ENCODE results near the gene TMEM154.
"Not testable (repeated sequence)": the region's sequence is repeated elsewhere in the genome, so short reads cannot be mapped to it uniquely, and the experiment has no call there.

TMEM154 gene

GRCh38 chr4:152665691-152666395 lies 14.0 kb downstream of the TMEM154 start:
- no peak for DNase-seq (ENCODE audit: low spot score)

GRCh38 chr4:152664067-152664378 lies 15.8 kb downstream of the TMEM154 start:
- not testable (repeated sequence) for DNase-seq (ENCODE audit: low spot score)

DNA sequence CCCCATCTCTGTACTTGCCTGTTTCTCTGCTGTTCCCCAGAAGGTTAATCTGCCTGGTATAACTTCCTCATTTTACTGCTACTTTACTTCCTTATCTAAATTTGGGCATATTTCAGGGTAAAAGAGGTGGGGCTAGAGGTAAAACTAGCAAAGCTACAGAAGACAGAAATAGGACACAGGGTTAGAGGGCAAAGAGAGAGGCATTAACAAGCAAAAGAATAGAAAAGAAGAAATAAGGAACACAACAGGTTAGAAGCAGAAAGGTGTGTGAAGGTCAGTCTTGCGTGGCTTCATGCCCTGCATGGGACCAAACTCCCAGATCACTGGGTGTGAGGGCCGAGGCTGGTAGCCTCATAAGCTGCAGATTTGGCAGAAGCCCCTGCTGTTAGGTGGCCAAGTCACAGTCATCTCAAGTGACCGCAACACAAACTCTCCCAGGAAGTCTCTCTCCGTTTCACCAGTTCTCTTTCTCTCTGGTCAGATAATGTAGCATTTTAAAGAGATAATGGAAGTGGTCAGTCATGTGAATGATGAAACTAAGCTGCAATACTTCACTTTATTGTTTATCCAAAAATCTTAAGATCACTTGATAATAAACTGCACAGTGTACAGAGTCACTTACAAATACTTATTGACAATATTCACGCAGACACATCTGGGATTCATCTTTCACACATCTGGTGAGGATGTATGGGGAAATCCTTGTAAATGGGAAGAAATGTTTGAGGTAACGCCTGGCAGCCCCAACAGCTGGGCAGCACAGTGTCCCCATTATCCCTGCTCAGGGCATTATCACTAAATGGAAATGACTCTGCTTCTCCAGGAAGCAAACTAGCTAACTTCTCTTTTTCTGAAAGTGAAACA lies 16.4 kb downstream of the TMEM154 start:
- DNase-seq (ENCODE audit: low spot score) = no peak

GRCh38 chr4:152661649-152662048 lies 18.1 kb downstream of the TMEM154 start:
- DNase-seq (ENCODE audit: low spot score) = no peak

GRCh38 chr4:152660526-152660925 lies 19.3 kb downstream of the TMEM154 start:
- DNase-seq (ENCODE audit: low spot score) = no peak

DNA sequence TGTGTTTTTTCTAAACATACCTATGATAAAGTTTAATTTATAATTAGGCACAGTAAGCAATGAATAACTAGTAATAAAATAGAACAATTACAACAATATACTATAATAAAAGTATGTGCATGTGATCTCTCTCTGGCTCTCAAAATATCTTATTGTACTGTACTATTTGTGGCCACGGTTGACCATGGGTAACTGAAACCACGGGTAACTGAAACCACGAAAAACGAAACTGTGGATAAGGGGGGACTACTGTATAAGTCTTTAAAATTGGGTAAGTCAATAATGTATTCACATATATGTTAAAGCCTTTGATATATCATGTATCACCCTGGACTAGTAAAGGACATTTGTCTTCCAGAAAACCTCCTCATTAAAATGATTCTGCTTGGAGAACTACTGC lies 20.0 kb downstream of the TMEM154 start:
- no peak for DNase-seq (ENCODE audit: low spot score)

DNA sequence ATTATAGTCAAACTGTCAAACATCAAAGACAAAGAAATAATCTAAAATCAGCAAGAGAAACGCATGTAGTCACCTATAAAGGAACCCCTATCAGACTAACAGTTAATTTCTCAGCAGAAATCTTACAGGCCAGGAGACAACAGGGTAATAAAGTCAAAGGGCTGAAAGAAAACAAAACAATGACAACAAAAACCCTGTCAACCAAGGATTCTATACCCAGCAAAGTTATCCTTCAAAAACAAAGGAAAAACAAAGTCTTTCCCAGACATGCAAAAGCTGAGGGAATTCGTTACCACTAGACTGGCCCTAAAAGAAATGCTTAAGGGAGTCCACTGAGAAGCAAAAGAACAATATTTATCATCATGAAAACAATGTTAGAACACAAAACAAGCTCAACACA lies 22.1 kb downstream of the TMEM154 start:
- DNase-seq (ENCODE audit: low spot score) = no peak

GRCh38 chr4:152655272-152656129 lies 24.3 kb downstream of the TMEM154 start:
- DNase-seq (ENCODE audit: low spot score) = no peak

- no peak for DNase-seq (ENCODE audit: low spot score)
Measured at GRCh38 chr4:152652102-152652501, 27.7 kb downstream of the TMEM154 start.

DNA sequence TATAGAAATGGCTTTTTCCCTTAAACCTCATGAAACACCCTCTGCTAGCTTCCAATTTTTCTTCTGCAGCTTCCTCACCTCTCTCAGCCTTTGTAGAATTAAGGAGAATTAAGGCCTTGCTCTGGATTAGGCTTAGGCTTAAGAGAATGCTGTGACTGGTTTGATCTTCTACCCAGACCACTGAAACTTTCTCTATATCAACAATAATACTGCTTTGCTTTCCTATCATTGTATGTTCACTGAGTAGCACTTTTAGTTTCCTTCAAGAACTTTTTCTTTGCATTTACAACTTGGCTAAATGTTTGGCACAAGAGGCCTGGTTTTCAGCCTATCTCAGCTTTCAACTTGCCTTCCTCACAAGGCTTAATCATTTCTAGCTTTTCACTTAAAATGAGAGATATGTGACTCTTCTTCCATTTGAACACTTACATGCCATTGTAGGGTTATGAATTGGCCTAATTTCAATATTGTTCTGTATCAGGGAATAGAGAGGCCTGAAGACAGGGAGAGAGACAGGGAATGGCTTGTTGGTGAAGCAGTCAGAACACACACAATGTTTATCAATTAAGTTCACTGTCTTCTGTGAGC lies 28.2 kb downstream of the TMEM154 start:
- DNase-seq (ENCODE audit: low spot score) = no peak

DNA sequence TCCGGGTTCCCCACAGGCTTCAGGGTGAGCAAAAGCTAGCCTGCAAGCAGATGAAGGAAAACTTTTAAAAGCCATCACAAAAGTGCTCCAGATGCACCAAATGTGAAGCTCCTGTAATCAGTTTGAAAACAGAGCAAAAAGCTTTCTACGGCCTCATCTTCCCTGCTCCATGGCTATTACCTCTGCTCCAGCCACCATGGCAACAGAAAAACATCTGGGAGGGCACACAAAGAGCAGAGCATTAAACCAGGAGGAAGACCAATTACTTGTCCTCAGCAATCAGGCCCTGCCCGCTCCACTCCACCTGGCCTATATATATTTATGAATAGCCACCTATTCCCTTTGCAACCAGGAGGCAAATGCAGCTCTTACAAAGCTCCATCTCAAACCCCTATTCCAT lies 33.6 kb downstream of the TMEM154 start:
- DNase-seq (ENCODE audit: low spot score) = no peak

DNA sequence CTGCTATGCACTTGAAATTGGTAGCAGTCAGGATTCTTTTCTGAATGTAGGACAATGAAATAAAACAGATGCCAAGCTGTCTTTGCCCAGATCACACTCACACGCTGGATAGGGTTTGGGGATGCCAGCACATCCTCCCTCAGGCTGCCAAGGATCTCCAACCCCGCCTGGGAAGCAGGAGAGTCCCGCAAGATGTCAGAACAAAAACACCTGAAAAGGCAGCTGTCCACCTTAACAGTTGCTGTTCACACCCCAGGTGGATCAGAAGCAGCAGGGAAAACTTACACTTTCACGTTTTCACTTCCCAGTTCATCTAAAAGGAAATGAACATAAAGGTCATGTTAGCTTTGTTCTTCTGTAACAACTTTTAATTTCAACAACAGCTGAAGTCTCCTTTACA lies 35.7 kb downstream of the TMEM154 start:
- DNase-seq (ENCODE audit: low spot score) = no peak

DNA sequence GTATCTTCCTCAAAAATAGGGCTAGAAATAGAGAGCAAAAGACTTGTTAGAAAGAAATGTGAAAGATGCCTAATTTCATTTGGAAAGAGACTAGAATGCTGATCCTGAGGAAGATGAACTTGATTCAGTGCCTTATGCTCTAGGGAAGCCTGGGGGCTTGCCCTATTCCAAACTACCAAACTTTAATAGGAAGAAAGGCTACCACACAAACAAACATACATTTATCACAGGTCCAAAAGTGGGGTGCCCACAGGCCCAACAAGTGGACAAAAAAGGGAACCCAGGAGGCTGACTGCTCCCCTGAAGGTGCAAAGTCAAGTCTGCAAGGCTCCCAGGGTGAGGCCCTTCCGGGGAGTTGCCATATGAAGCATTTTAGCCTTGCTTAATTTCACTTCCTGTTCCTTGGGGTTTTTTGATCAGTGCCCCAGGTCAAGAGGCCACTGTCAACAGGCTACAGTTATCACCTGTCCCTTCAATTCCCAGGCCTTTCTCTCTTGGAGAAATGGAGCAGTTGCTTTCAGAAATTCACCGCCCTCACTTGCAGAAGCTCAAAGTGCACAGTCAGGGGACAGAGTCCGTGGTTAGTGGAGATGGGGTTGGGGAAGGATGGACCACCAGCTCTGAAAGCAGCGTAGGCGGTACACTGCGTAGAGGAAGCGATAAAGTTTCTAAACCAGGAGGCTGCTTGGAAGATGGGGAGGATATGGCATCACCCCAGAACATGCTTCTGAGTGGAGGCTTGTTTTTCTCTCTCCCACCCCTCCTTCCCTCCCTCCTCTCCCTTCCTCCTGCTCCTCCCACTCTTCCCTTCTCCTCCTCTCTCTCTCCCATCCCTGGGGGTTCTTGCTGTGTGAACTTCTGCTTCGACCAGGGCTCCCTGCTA lies 36.4 kb downstream of the TMEM154 start:
- DNase-seq (ENCODE audit: low spot score) = no peak

DNA sequence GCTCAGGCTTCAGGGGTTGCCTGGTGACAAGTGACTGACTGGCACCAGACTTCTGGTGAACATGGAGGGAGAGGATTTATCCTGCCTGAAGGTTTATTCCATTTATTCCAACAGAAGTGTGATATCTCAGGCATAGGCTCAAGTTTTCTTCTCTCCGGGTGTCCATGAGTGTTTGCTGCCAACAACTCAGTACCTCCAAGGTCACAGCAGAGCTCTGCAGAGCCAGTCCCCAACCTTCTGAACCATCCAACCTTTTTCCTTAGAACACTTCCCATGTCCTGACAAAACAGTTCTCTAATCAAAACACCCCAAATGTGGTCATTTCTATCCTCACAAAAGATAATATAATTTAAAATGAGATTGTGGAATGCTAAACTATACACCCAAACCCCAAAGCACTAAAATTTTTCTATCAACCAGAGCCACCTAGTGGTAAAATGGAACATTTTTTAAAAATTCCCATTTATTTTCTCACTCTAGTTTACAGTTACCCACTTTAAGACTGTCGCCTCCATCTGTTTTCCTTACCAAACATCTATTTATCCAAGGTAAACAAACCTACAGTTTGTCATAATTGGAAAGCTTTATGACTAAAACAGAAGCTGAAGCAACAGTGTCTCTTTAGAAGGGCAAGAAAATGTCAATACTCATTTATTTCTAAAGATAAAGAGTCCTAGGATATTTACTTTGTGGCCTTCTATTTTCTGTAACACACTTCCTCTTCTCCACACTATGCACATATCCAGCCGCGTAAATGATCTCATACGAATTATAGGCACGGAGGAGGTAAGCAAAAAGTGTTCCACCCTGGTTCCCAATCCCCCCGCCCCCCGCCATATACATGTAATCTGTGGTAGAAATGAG lies 39.5 kb downstream of the TMEM154 start:
- no peak for DNase-seq (ENCODE audit: low spot score)

DNA sequence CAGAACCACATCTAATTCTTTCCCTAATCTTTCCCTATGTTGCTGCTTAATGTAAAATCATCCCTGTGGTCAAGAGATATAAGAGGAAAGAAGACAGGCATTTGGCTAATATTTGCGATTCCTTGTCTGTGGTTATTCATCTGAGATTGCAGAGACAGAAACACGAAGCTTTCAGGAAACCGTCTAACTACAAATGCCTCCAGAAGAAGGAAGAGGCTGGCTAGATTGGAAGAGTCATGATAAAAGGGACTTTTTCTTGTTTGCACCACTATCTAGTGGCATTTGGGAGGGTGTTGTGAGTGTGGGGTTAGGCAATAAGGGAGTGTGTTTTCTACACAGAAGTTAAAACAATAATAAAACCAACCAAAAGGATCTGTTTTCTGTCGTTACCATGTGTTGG lies 43.9 kb downstream of the TMEM154 start:
- no peak for DNase-seq (ENCODE audit: low spot score)

DNA sequence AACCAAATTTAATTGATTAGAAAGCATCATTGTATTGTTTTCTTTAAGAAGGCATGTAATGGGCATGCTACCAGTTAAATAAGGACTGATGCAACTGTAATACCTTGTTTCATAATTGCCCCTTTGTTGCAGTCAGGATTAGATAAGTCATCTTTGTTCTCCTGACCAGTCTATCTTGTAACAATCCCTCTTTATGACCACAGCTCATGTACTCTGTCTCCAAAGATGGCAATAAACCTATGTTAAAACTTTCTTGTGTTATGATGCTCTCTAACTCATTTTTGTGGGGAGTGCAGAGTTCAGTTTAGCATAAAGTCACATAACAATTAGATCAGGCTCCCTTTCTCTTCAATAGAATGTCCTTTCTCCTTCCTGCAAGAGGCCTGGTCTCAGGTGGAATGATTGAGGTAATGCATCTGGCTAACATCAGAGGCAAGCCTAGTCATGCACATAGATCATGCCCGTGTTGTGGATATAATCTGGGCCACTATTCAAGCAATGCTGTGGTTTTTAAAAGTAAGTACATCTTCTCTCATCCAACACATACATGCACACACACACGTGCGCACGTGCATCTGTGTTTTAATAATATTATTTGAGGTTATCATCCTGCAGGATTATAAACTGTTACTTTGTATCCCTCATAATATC lies 45.6 kb downstream of the TMEM154 start:
- DNase-seq (ENCODE audit: low spot score) = no peak

- no peak for DNase-seq (ENCODE audit: low spot score)
Measured at GRCh38 chr4:152633118-152633517, 46.7 kb downstream of the TMEM154 start.

DNA sequence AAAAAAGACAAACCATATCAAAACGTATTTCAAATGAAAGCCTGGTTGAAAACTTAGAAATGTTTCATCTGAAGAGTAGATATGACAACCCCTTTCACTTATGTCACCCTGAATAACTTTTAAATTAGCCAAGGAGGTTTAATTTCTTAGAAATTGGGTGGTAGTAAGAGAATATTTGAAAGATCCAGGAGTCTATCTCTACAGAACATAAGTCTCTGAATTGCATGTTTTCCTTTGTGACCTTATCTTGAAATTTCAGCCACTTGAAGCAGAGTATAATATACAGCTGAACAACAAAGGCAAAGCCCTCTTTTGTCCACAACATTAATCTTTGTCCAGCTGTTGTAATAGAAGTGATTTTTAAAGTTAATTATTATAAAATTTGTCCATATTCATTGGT lies 49.5 kb downstream of the TMEM154 start:
- no peak for DNase-seq (ENCODE audit: low spot score)

GRCh38 chr4:152629908-152630307 lies 49.9 kb downstream of the TMEM154 start:
- DNase-seq (ENCODE audit: low spot score) = no peak

DNA sequence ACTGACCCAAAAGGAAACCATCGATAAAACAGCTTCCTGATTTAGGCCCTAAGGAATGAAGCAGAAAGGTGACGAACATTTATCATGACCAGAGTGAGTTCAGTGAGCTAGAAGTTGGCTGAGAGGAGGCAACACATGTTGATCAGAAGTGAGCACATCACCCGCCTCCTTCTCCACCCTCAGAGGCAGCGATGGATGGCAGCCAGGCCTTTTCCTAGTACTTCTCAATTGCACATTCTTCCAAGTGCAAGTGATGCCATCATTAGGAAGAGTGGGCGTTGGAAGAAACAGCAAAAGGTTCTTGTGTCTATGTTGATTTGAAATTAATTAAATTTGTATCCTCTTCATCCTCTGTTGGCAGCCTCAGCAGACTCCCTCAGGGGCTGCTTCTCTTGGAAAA lies 51.7 kb downstream of the TMEM154 start:
- no peak for DNase-seq (ENCODE audit: low spot score)
